Effector CD8-positive, alpha-beta T cell (primary cell): Measurements from ENCODE around the gene RAVER1.

Experiments
- DNase-seq: peaks from one replicate; lab custom pipeline; 2025; lab: John Stamatoyannopoulos, UW

The RAVER1 gene

DNA sequence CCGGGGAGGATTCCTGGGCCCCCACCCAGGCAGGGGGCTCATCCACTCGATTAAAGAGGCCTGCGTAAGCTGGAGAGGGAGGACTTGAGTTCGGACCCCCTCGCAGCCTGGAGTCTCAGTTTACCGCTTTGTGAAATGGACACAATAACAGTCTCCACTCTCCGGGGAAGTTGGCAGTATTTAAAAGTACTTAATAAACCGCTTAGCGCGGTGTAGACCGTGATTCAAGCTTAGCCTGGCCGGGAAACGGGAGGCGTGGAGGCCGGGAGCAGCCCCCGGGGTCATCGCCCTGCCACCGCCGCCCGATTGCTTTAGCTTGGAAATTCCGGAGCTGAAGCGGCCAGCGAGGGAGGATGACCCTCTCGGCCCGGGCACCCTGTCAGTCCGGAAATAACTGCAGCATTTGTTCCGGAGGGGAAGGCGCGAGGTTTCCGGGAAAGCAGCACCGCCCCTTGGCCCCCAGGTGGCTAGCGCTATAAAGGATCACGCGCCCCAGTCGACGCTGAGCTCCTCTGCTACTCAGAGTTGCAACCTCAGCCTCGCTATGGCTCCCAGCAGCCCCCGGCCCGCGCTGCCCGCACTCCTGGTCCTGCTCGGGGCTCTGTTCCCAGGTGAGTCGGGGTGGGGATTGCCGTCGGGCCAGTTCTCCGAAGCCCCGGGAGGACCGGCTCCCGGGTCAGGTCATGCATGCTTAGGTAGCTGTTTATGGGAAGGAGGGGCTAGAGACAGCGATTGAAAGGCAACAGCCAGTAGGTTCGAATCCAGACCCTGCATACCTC lies 62.5 kb downstream of the RAVER1 start, which contains the start of gene ICAM1:
Gene ICAM1 (plus strand): TSS at position 505 of the 779 bp plus-strand sequence. CDS start 40 bp downstream, at position 545.
- peak; percentile 45 for DNase-seq

DNA sequence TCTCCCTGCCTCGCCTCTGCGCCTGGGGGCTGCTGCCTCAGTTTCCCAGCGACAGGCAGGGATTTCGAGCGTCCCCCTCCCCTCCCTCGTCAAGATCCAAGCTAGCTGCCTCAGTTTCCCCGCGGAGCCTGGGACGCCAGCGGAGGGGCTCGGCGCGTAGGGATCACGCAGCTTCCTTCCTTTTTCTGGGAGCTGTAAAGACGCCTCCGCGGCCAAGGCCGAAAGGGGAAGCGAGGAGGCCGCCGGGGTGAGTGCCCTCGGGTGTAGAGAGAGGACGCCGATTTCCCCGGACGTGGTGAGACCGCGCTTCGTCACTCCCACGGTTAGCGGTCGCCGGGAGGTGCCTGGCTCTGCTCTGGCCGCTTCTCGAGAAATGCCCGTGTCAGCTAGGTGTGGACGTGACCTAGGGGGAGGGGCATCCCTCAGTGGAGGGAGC lies 63.1 kb downstream of the RAVER1 start:
- DNase-seq = peak; percentile 22

DNA sequence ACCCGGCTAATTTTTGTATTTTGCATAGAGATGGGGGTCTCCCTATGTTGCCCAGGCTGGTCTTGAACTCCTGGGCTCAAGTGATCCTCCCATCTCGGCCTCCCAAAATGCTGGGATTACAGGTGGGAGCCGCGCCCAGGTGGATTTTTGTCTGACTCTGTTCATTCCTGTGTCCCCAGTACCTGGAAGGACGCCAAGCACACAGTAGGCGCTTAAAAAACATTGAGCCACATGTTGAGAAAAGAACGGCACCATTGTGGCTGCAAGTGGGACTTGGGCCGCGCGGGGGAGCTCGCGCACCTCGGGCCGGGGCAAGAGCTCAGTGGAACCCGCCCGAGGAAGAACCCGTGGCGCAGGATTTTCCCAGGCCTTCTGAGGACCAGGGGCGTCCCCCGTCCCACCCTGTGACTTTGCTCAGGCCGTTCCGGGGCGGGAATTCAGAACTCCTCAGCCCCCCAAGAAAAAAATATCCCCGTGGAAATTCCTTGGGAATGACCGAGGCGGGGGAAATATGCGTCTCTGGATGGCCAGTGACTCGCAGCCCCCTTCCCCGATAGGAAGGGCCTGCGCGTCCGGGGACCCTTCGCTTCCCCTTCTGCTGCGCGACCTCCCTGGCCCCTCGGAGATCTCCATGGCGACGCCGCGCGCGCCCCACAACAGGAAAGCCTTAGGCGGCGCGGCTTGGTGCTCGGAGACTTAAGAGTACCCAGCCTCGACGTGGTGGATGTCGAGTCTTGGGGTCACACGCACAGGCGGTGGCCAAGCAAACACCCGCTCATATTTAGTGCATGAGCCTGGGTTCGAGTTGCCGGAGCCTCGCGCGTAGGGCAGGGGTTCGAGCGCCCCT lies 63.8 kb downstream of the RAVER1 start:
- peak; percentile 80 for DNase-seq

DNA sequence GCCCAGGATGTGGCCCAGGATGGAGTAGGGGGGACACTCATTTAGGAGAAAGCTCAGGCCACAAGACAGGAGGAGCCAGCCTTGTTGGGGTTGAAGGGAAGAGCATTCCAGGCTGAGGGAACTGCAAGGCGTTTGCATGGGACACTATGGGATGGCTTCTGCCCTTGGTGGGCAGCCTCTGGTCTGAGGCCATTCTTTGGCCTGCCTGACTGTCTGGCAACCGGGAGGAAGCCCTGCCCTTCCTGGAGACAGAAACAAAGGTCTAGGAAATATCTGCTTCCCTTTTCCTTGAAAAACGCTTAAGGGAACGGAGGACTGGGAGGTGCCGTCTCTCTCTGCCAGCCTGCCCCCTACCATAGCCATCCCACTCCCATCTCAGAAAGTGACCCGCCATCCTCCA lies 65.3 kb downstream of the RAVER1 start:
- no peak for DNase-seq

DNA sequence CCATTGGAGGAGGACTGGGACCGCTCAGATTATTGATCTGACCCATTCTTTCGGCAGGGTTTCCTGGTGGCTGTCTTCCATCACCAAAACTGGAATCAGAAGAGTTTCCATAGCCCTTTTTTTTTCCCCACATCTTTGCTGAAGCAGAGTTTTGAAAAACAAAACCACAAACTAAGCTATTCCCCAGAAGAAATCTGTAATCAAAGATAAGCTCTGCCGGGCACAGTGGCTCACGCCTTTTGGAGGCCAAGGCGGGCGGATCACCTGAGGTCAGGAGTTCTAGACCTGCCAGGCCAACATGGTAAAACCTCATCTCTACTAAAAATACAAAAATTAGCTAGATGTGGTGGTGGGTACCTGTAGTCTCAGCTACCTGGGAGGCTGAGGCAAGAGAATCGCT lies 66.6 kb downstream of the RAVER1 start:
- DNase-seq = no peak
